HG03095 (cell line): Measurements from ENCODE around the gene CTU2.

Experiments
- ATAC-seq: cut with Tn5 transposase; IDR thresholded peaks from one replicate; pipeline ENCODE4 v1.9.1; 2021; ENCODE audit warnings: moderate library complexity; ENCODE audit not compliant: unreplicated experiment

CTU2 gene

GRCh38 chr16:88741368-88741767 is 35.1 kb downstream of the CTU2 start:
- no peak for ATAC-seq

GRCh38 chr16:88742896-88743605 is 36.7 kb downstream of the CTU2 start:
- ATAC-seq = no peak

GRCh38 chr16:88743693-88744576 is 37.6 kb downstream of the CTU2 start:
- ATAC-seq = no peak

GRCh38 chr16:88744577-88745521 is 38.5 kb downstream of the CTU2 start:
- no peak for ATAC-seq

GRCh38 chr16:88746506-88746905 is 40.2 kb downstream of the CTU2 start:
- no peak for ATAC-seq

GRCh38 chr16:88747588-88748301 is 41.4 kb downstream of the CTU2 start:
- no peak for ATAC-seq

- no peak for ATAC-seq
Observed at GRCh38 chr16:88748364-88748763, 42.1 kb downstream of the CTU2 start.

- no peak for ATAC-seq
Observed at GRCh38 chr16:88749358-88749757, 43.1 kb downstream of the CTU2 start.

- no peak for ATAC-seq
Observed at GRCh38 chr16:88750854-88751253, 44.6 kb downstream of the CTU2 start.

GRCh38 chr16:88752386-88753002 is 46.2 kb downstream of the CTU2 start:
- no peak for ATAC-seq

- no peak for ATAC-seq
Observed at GRCh38 chr16:88753191-88753590, 46.9 kb downstream of the CTU2 start.

GRCh38 chr16:88753602-88754001 is 47.3 kb downstream of the CTU2 start:
- no peak for ATAC-seq

GRCh38 chr16:88754109-88754911 is 48.0 kb downstream of the CTU2 start:
- ATAC-seq = no peak

GRCh38 chr16:88754912-88755744 is 48.8 kb downstream of the CTU2 start:
- no peak for ATAC-seq

- ATAC-seq = no peak
Observed at GRCh38 chr16:88755745-88756443, 49.6 kb downstream of the CTU2 start.

GRCh38 chr16:88758227-88758943 is 52.1 kb downstream of the CTU2 start:
- ATAC-seq = no peak

GRCh38 chr16:88758944-88759244 is 52.6 kb downstream of the CTU2 start:
- no peak for ATAC-seq
